SK-N-SH (cell line): ENCODE measurements around the gene IQSEC1. TPM values are rescaled to one million over a fixed set of nuclear protein-coding genes. Genes with fewer than 3 reads are reported as not detected.

ENCODE experiments used
- CTCF ChIA-PET: fragments of 300-600, 350-600 bp; formaldehyde crosslinking; extraction: SDS; loops from one replicate; lab custom pipeline; 2021; lab: Yijun Ruan, JAX
- POLR2A ChIA-PET: fragments of 350-600 bp; sonication (Branson Sonifier 250); formaldehyde crosslinking; extraction: SDS; loops from one replicate; lab custom pipeline; 2020; ENCODE audit warnings: antibody characterized with exemption, inconsistent platforms; lab: Yijun Ruan, JAX
- DNase-seq: peaks from one replicate; pipeline ENCODE4 v3.0.0; 2012
- H2AFZ ChIP-seq: fragments of 200-600 bp; sonication (generic); 2 replicates; pipeline ENCODE4 v1.8.1; 2016; ENCODE audit warnings: antibody characterized with exemption, mild to moderate bottlenecking, low read depth
- H3F3A ChIP-seq: fragments of 200-600 bp; sonication (generic); replicated peaks from 2 replicates; pipeline ENCODE3; 2016; ENCODE audit warnings: antibody characterized with exemption, mild to moderate bottlenecking; ENCODE audit not compliant: insufficient read depth
- H3K27ac ChIP-seq, 2 experiments: fragments of 200-500 bp in 1 of 2; fragments of 200-600 bp in 1 of 2; sonication (Bioruptor generic) in 1 of 2; sonication (generic), shearing (Covaris generic) in 1 of 2; 2 replicates each; pipeline versions ENCODE4 v1.5.1 to v1.6.1; 2014 to 2016; ENCODE audit warnings: low read depth in 2 of 2, inconsistent platforms in 1 of 2, low read length in 1 of 2, mild to moderate bottlenecking in 1 of 2, mixed read lengths in 1 of 2
- H3K27me3 ChIP-seq: fragments of 200-600 bp; sonication (generic), shearing (Covaris generic); 2 replicates; pipeline ENCODE4 v1.6.1; 2016; ENCODE audit warnings: mixed run types; ENCODE audit not compliant: insufficient read depth
- H3K36me3 ChIP-seq, 2 experiments: fragments of 200-500 bp in 1 of 2; fragments of 200-600 bp in 1 of 2; sonication (Bioruptor generic) in 1 of 2; sonication (generic) in 1 of 2; replicated peaks in 1 of 2; 2 replicates each; pipeline versions ENCODE3 to v1.5.1; 2014 to 2016; ENCODE audit warnings: low read length in 1 of 2, mild to moderate bottlenecking in 1 of 2; ENCODE audit not compliant: insufficient read depth in 2 of 2, control insufficient read depth in 1 of 2
- H3K4me1 ChIP-seq, 2 experiments: fragments of 200-500 bp in 1 of 2; fragments of 200-600 bp in 1 of 2; sonication (Bioruptor generic) in 1 of 2; sonication (generic), shearing (Covaris generic) in 1 of 2; 2 replicates each; pipeline versions ENCODE4 v1.5.1 to v1.6.1; 2014 to 2016; ENCODE audit warnings: low read depth in 1 of 2, low read length in 1 of 2, mixed run types in 1 of 2; ENCODE audit not compliant: insufficient read depth in 2 of 2, control insufficient read depth in 1 of 2
- H3K4me2 ChIP-seq: fragments of 200-600 bp; sonication (generic), shearing (Covaris generic); 2 replicates; pipeline ENCODE4 v1.6.1; 2017; ENCODE audit warnings: mixed run types
- H3K4me3 ChIP-seq, 2 experiments: fragments of 200-500 bp in 1 of 2; fragments of 200-600 bp in 1 of 2; sonication (Bioruptor generic) in 1 of 2; sonication (generic), shearing (Covaris generic) in 1 of 2; 2 replicates each; pipeline versions ENCODE4 v1.5.1 to v1.8.1; 2014 to 2016; ENCODE audit warnings: low read depth in 2 of 2, inconsistent platforms in 1 of 2, low read length in 1 of 2, mild to moderate bottlenecking in 1 of 2, mixed read lengths in 1 of 2, moderate library complexity in 1 of 2
- H3K79me2 ChIP-seq: fragments of 200-600 bp; sonication (generic); 2 replicates; pipeline ENCODE4 v1.8.1; 2017; ENCODE audit warnings: mild to moderate bottlenecking; ENCODE audit not compliant: insufficient read depth
- H3K9ac ChIP-seq: fragments of 200-600 bp; sonication (generic); 2 replicates; pipeline ENCODE4 v1.6.1; 2017; ENCODE audit warnings: mixed run types
- H3K9me2 ChIP-seq: fragments of 200-600 bp; sonication (generic); 2 replicates; pipeline ENCODE4 v1.6.1; 2017; ENCODE audit warnings: mixed run types
- H3K9me3 ChIP-seq: fragments of 200-600 bp; sonication (generic); 2 replicates; pipeline ENCODE4 v1.6.1; 2017; ENCODE audit warnings: mixed run types, mild to moderate bottlenecking, moderate library complexity
- H4K20me1 ChIP-seq: fragments of 200-600 bp; sonication (generic); 2 replicates; pipeline ENCODE4 v1.6.1; 2017; ENCODE audit warnings: mild to moderate bottlenecking, mixed run types; ENCODE audit not compliant: insufficient read depth
- EP300 ChIP-seq, 2 experiments: IDR thresholded peaks; 2 replicates each; pipeline versions ENCODE4 v1.4.0 to v1.6.1; 2012; ENCODE audit warnings: borderline replicate concordance in 1 of 2, low read depth in 1 of 2, low read length in 1 of 2
- EZH2phosphoT487 ChIP-seq: fragments of 200-600 bp; sonication (generic); IDR thresholded peaks from 2 replicates; pipeline ENCODE4 v1.6.1; 2017; ENCODE audit warnings: low read depth, mixed run types, mild to moderate bottlenecking, antibody characterized with exemption, moderate library complexity, borderline replicate concordance
- FOXJ3 ChIP-seq: sonication (generic); formaldehyde crosslinking; IDR thresholded peaks from 2 replicates; pipeline ENCODE4 v1.5.1; 2020; ENCODE audit warnings: mild to moderate bottlenecking, missing genetic modification reagents
- FOXM1 ChIP-seq: IDR thresholded peaks from 2 replicates; pipeline ENCODE4 v1.4.0; 2012; ENCODE audit warnings: low read depth, mild to moderate bottlenecking
- GABPA ChIP-seq: IDR thresholded peaks from 2 replicates; pipeline ENCODE4 v1.4.0; 2012; ENCODE audit warnings: low read depth, mild to moderate bottlenecking
- JUND ChIP-seq: IDR thresholded peaks from 2 replicates; pipeline ENCODE4 v1.4.0; 2012
- MAX ChIP-seq: IDR thresholded peaks from 2 replicates; pipeline ENCODE4 v1.4.0; 2012; ENCODE audit warnings: low read depth
- MXI1 ChIP-seq: IDR thresholded peaks from 2 replicates; pipeline ENCODE4 v1.6.1; 2012; ENCODE audit warnings: mild to moderate bottlenecking, low read depth, low read length, improper control_type of control experiment
- NRF1 ChIP-seq: IDR thresholded peaks from 2 replicates; pipeline ENCODE4 v1.6.1; 2012; ENCODE audit warnings: low read depth, mild to moderate bottlenecking, low read length
- RAD21 ChIP-seq: IDR thresholded peaks from 2 replicates; pipeline ENCODE4 v1.6.1; 2012; ENCODE audit warnings: mild to moderate bottlenecking, low read length
- RCOR1 ChIP-seq: fragments of 150-350 bp; IDR thresholded peaks from 2 replicates; pipeline ENCODE4 v1.6.1; 2017; ENCODE audit warnings: antibody characterized with exemption, low read length
- REST ChIP-seq: IDR thresholded peaks from 2 replicates; pipeline ENCODE4 v1.6.1; 2012; ENCODE audit warnings: mild to moderate bottlenecking, low read depth, low read length, moderate library complexity
- RFX5 ChIP-seq: IDR thresholded peaks from 2 replicates; pipeline ENCODE4 v1.6.1; 2012; ENCODE audit warnings: mild to moderate bottlenecking, improper control_type of control experiment, low read length
- RXRA ChIP-seq: IDR thresholded peaks from 2 replicates; pipeline ENCODE4 v1.4.0; 2012; ENCODE audit warnings: low read depth, mild to moderate bottlenecking, borderline replicate concordance
- TEAD4 ChIP-seq: IDR thresholded peaks from 2 replicates; pipeline ENCODE4 v1.4.0; 2012; ENCODE audit warnings: mild to moderate bottlenecking, borderline replicate concordance; ENCODE audit not compliant: insufficient read depth
- ZBTB33 ChIP-seq: IDR thresholded peaks from 2 replicates; pipeline ENCODE4 v1.4.0; 2012; ENCODE audit warnings: low read depth, borderline replicate concordance
- WGBS: methylation state at CpG from one replicate; pipeline ENCODE4 v1.1.6; 2017; ENCODE audit warnings: low lambda C conversion rate; 5-methylcytosine and 5-hydroxymethylcytosine counted together
- polyA plus RNA-seq, 3 experiments: library from polyadenylated mRNA; depleted of rRNA; stranded (reverse); fragments of >200 nt; gene quantifications; 2 replicates each; pipeline ENCODE4 v1.2.3, GENCODE V29; 2012

IQSEC1 gene
- polyA plus RNA-seq, 1 of the 3 experiments (the other 2 are of a cell fraction), result 6.2 TPM

- Histone ChIP-seq H3K36me3 (no peaks in the 10 kb centered on the region), H3K4me1 (peaks cover 0 to 11% of the 10 kb centered on the region in 2 experiments; a peak in 1 of 4 replicates), H3K9me2 (no peaks in the 10 kb centered on the region), H4K20me1 (no peaks in the 10 kb centered on the region), H3F3A (no peaks in the 10 kb centered on the region), H2AFZ (no peak overlapping the region), H3K4me3 (no peak overlapping the region), H3K27ac (no peak overlapping the region), H3K79me2 (no peaks in the 10 kb centered on the region), H3K9me3 (no peaks in the 10 kb centered on the region), H3K27me3 (no peaks in the 10 kb centered on the region), H3K4me2 (no peak overlapping the region), H3K9ac (no peak overlapping the region)
- ChIA-PET POLR2A (no interaction called here), CTCF (interaction anchor here (0.9 to 2.3 kb wide), 3 partner anchors 10 to 21 kb away, joined by 5 to 7 read pairs (median 5); no protein-coding TSS in a partner anchor)
- DNase-seq, result no peak
- WGBS, result 84% methylated on average over 5 of the region's 6 CpGs
- no peak for TF ChIP-seq GABPA
- no peak for TF ChIP-seq MAX
- TF ChIP-seq FOXJ3 (CRISPR knock-in tag), result no peak
- TF ChIP-seq RXRA, result no peak
- TF ChIP-seq NRF1, result no peak
- no peak for TF ChIP-seq FOXM1
- TF ChIP-seq RAD21, result no peak
- TF ChIP-seq EZH2phosphoT487, result no peak
- TF ChIP-seq RCOR1, result no peak
- TF ChIP-seq EP300 (IDR thresholded peaks at IDR 0.05; ENCODE audit: borderline replicate concordance in 1 of 2, low read depth in 1 of 2, low read length in 1 of 2), result no peak
- no peak for TF ChIP-seq RFX5
- TF ChIP-seq TEAD4, result no peak
- no peak for TF ChIP-seq JUND
- TF ChIP-seq MXI1, result no peak
- no peak for TF ChIP-seq REST
- TF ChIP-seq ZBTB33, result no peak
Measured at GRCh38 chr3:12973827-12974226, 99.4 kb downstream of the IQSEC1 start.
